Measurements from ENCODE around the gene COL20A1. TPM values are rescaled to one million over a fixed set of nuclear protein-coding genes. Genes with fewer than 3 reads are reported as not detected.

The COL20A1 gene
- total RNA-seq, 1 experiment from 2014 or later = 2.3 TPM

- H2BK12ac ChIP-seq (ENCODE audit: insufficient read length, low read depth, low read length) = no peak overlapping the region
- no peaks in the 10 kb centered on the region for H3K23me2 ChIP-seq (ENCODE audit: insufficient read length, low read depth, low read length, poor library complexity, severe bottlenecking)
- no peak overlapping the region for H2BK120ac ChIP-seq (ENCODE audit: low read depth, low read length, poor library complexity, severe bottlenecking)
- H3K79me1 ChIP-seq (ENCODE audit: insufficient read depth, low read depth, low read length, poor library complexity, severe bottlenecking) = peaks cover 14% of the 10 kb centered on the region
- H3K27me3 ChIP-seq (ENCODE audit: insufficient read depth, low read length) = no peaks in the 10 kb centered on the region
- H2BK5ac ChIP-seq (ENCODE audit: insufficient read length, low read length) = no peak overlapping the region
- H3K4me1 Mint-ChIP-seq = peaks cover 12% of the 10 kb centered on the region in 2 experiments; a peak in 3 of 4 replicates
- H2BK20ac ChIP-seq (ENCODE audit: low read depth, low read length, poor library complexity, severe bottlenecking) = no peak overlapping the region
- peak overlapping the region in 1 of 3 experiments; percentile 73; a peak in 1 of 7 replicates for H3K27ac Mint-ChIP-seq
- no peak overlapping the region for H3K4me2 ChIP-seq (ENCODE audit: insufficient read depth, insufficient read length, low read length)
- H3K56ac ChIP-seq (ENCODE audit: insufficient read length, low read depth, low read length) = no peak overlapping the region
- H3K9ac ChIP-seq (ENCODE audit: extremely low read depth, insufficient read length, low read length) = no peak overlapping the region
- H3K14ac ChIP-seq (ENCODE audit: insufficient read depth, low read length) = no peak overlapping the region
- no peak overlapping the region for H4K8ac ChIP-seq (replicated peaks; ENCODE audit: insufficient read length, low read depth, low read length)
- H4K20me1 ChIP-seq (ENCODE audit: control insufficient read depth, insufficient read depth, insufficient read length) = no peaks in the 10 kb centered on the region
- WGBS (ENCODE audit: extremely low coverage, insufficient read length, low lambda C conversion rate) = no CpG with 5 or more reads among the region's 17 CpGs
- DNase-seq = no peak
- H3K4me3 Mint-ChIP-seq = peak overlapping the region; percentile 36 to 60; a peak in 3 of 5 replicates
- H2AFZ ChIP-seq (ENCODE audit: low read length) = no peak overlapping the region
- H4K5ac ChIP-seq (ENCODE audit: insufficient read length, low read depth, low read length) = no peak overlapping the region
- H2BK15ac ChIP-seq (ENCODE audit: low read depth, low read length) = no peak overlapping the region
- TF ChIP-seq CTCF (conservative IDR thresholded peaks at IDR 0.05) = no peak
- H3K79me2 ChIP-seq (ENCODE audit: insufficient read depth, low read length) = peaks cover 27% of the 10 kb centered on the region; the same call in 1 of the 2 replicates
- no peak overlapping the region for H3T11ph ChIP-seq (ENCODE audit: low read length)
- H3K23ac ChIP-seq (ENCODE audit: insufficient read length, low read depth, low read length) = no peak overlapping the region
- H3K36me3 Mint-ChIP-seq (ENCODE audit: insufficient read depth in 1 of 3, low read depth in 3 of 3) = peaks cover 13 to 42% (median 32%) of the 10 kb centered on the region in 3 experiments
- no peak overlapping the region for H3K18ac ChIP-seq (ENCODE audit: insufficient read length, low read depth, low read length)
- 0 out of 2 replicates have a peak, but pooled peaks cover 2% of the 10 kb centered on the region for H3K4me1 ChIP-seq (ENCODE audit: insufficient read depth, low read length)
- H2AK5ac ChIP-seq (ENCODE audit: insufficient read length, low read length) = no peak overlapping the region
- H3K9me3 Mint-ChIP-seq = no peaks in the 10 kb centered on the region
- H3K9me3 ChIP-seq (ENCODE audit: control insufficient read depth, low read depth, low read length) = no peaks in the 10 kb centered on the region
- H3K4ac ChIP-seq (ENCODE audit: low read depth, low read length) = no peak overlapping the region
- no peaks in the 10 kb centered on the region for H3K27me3 Mint-ChIP-seq (ENCODE audit: low read depth)
- no peak overlapping the region for H3K27ac ChIP-seq (ENCODE audit: insufficient read length, low read depth, low read length)
- H4K91ac ChIP-seq (ENCODE audit: insufficient read length, low read depth, low read length) = no peak overlapping the region
These were observed 18.4 kb upstream of the COL20A1 start for GRCh38 chr20:63274381-63275228.

Measured in H9 (cell line).